ENCODE results near the gene ICAM4. TPM values are rescaled to one million over a fixed set of nuclear protein-coding genes. Genes with fewer than 3 reads are reported as not detected.
A peak's percentile ranks its signal among the peaks of the same experiment; 100 is the strongest.

The ICAM4 gene
- total and polyA plus RNA-seq, 9 of the 15 experiments (the other 6 are each of a cell fraction or from before 2014, with no cell fraction given) = 14.1 to 86.1 (median 29.6) TPM

DNA sequence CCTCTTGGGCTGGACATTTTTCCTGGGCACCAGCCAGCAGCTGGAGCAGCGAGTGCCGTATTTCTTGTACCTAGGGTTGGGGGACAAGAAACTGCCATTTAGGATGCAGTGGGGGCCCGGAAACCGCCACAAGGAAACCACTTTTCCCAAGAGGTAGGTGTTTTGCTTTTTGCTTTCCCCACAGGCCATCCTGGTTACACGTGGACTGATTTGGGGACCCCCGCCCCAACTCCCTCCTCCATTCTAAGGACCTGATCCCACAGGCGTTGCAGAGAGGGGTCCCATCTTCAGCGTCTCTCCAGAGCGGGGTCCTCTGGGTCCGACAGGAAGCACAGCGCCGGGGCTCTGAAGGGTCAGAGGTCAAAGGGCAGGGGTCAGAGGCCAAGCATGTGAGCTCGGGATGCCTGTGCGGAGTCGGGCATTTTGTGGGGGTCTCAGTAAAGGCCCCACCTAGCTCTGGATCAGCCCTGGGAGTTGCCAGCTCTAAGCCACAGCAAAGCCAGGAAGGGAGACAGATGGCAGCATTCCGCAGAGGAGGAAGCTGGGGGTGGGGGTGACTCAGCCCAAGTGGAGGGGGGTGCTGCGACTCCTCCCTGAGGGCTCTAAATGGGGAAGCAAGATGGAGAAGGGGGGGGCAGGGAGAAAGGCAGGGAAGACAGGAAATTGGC, 18.5 kb downstream of the ICAM4 start (continued):
- TF ChIP-seq PHB2 (IDR thresholded peaks at IDR 0.05; ENCODE audit: low read depth) = no peak
- no peak for TF ChIP-seq ZNF146 (CRISPR knock-in tag; IDR thresholded peaks at IDR 0.05; ENCODE audit: unreplicated experiment)
- TF ChIP-seq GABPB2 (CRISPR knock-in tag; conservative IDR thresholded peaks at IDR 0.05) = no peak
- no peak for TF ChIP-seq ZNF79 (CRISPR knock-in tag; IDR thresholded peaks at IDR 0.05; ENCODE audit: low read depth)
- TF ChIP-seq CREM (IDR thresholded peaks at IDR 0.05; ENCODE audit: low read depth) = no peak
- TF ChIP-seq SMARCE1 (IDR thresholded peaks at IDR 0.05) = no peak
- no peak for TF ChIP-seq KLF1 (tag; IDR thresholded peaks at IDR 0.05)
- TF ChIP-seq ARNT (IDR thresholded peaks at IDR 0.05) = peak in 1 of 2 experiments; percentile 76; a peak in 1 of 4 replicates
- TF ChIP-seq XRCC5 (IDR thresholded peaks at IDR 0.05; ENCODE audit: low read depth, low read length) = peak; percentile 57; the same call in 1 of the 2 replicates
- TF ChIP-seq ZNF165 (CRISPR knock-in tag; IDR thresholded peaks at IDR 0.05; ENCODE audit: borderline replicate concordance) = no peak
- TF ChIP-seq, protein P1, sequence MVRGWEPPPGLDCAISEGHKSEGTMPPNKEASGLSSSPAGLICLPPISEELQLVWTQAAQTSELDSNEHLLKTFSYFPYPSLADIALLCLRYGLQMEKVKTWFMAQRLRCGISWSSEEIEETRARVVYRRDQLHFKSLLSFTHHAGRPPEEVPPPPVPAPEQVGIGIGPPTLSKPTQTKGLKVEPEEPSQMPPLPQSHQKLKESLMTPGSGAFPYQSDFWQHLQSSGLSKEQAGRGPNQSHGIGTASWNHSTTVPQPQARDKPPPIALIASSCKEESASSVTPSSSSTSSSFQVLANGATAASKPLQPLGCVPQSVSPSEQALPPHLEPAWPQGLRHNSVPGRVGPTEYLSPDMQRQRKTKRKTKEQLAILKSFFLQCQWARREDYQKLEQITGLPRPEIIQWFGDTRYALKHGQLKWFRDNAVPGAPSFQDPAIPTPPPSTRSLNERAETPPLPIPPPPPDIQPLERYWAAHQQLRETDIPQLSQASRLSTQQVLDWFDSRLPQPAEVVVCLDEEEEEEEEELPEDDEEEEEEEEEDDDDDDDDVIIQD (CRISPR knock-in tag; IDR thresholded peaks at IDR 0.05) = no peak
- TF ChIP-seq OTX1 (CRISPR knock-in tag; IDR thresholded peaks at IDR 0.05) = no peak
- no peak for TF ChIP-seq SP1 (CRISPR knock-in tag; IDR thresholded peaks at IDR 0.05)
- no peak for TF ChIP-seq ZBTB34 (CRISPR knock-in tag; IDR thresholded peaks at IDR 0.05)
- TF ChIP-seq EP400 (IDR thresholded peaks at IDR 0.05) = no peak
- no peak for TF ChIP-seq ZEB2 (IDR thresholded peaks at IDR 0.05)
- no peak for TF ChIP-seq SAFB (IDR thresholded peaks at IDR 0.05; ENCODE audit: borderline replicate concordance, low read depth, low read length)
- no peak for TF ChIP-seq ZNF699 (CRISPR knock-in tag; IDR thresholded peaks at IDR 0.05; ENCODE audit: insufficient replicate concordance)
- TF ChIP-seq ZFP30 (CRISPR knock-in tag; IDR thresholded peaks at IDR 0.05; ENCODE audit: borderline replicate concordance) = no peak
- TF ChIP-seq ZNF696 (CRISPR knock-in tag; conservative IDR thresholded peaks at IDR 0.05) = no peak
- TF ChIP-seq CLOCK (CRISPR knock-in tag; IDR thresholded peaks at IDR 0.05; ENCODE audit: borderline replicate concordance) = no peak
